Measurements from ENCODE around the gene GAK. TPM values are rescaled to one million over a fixed set of nuclear protein-coding genes. Genes with fewer than 3 reads are reported as not detected.
A peak's percentile ranks its signal among the peaks of the same experiment; 100 is the strongest.

The GAK gene
- polyA plus RNA-seq, 1 of the 3 experiments (the other 2 are of a cell fraction), result 35.9 TPM

GRCh38 chr4:948936-949300, 16.8 kb upstream of the GAK start:
- CTCF ChIA-PET, result interaction anchor here (1.3 kb wide), 1 partner anchor 206 kb away, joined by 4 read pairs; no protein-coding TSS in a partner anchor
- no peaks in the 10 kb centered on the region for H3F3A ChIP-seq (replicated peaks; ENCODE audit: insufficient read depth)

More at GRCh38 chr4:948936-949300, 16.8 kb upstream of the GAK start:
- no peak overlapping the region for H3K4me2 ChIP-seq
- H3K27me3 ChIP-seq (ENCODE audit: insufficient read depth), result no peaks in the 10 kb centered on the region
- H3K9ac ChIP-seq, result no peak overlapping the region
- no peaks in the 10 kb centered on the region for H4K20me1 ChIP-seq (ENCODE audit: insufficient read depth)
- POLR2A ChIA-PET, result no interaction called here
- no peaks in the 10 kb centered on the region for H3K4me1 ChIP-seq (ENCODE audit: control insufficient read depth in 1 of 2, insufficient read depth in 2 of 2, low read depth in 1 of 2, low read length in 1 of 2)
- H3K79me2 ChIP-seq (ENCODE audit: insufficient read depth), result no peaks in the 10 kb centered on the region
- H3K9me2 ChIP-seq, result no peaks in the 10 kb centered on the region
- 94% methylated on average over 9 of the region's 13 CpGs for WGBS (ENCODE audit: low lambda C conversion rate)
- H3K36me3 ChIP-seq (replicated peaks in 1 of 2; ENCODE audit: control insufficient read depth in 1 of 2, insufficient read depth in 2 of 2, low read length in 1 of 2), result no peaks in the 10 kb centered on the region
- H3K4me3 ChIP-seq (ENCODE audit: low read depth in 2 of 2, low read length in 1 of 2), result no peak overlapping the region
- H2AFZ ChIP-seq (ENCODE audit: low read depth), result no peak overlapping the region
- H3K27ac ChIP-seq (ENCODE audit: low read depth in 2 of 2, low read length in 1 of 2), result no peak overlapping the region
- no peak for TF ChIP-seq CHD2 (IDR thresholded peaks at IDR 0.05; ENCODE audit: low read length, partially characterized antibody)
- TF ChIP-seq, protein P1, sequence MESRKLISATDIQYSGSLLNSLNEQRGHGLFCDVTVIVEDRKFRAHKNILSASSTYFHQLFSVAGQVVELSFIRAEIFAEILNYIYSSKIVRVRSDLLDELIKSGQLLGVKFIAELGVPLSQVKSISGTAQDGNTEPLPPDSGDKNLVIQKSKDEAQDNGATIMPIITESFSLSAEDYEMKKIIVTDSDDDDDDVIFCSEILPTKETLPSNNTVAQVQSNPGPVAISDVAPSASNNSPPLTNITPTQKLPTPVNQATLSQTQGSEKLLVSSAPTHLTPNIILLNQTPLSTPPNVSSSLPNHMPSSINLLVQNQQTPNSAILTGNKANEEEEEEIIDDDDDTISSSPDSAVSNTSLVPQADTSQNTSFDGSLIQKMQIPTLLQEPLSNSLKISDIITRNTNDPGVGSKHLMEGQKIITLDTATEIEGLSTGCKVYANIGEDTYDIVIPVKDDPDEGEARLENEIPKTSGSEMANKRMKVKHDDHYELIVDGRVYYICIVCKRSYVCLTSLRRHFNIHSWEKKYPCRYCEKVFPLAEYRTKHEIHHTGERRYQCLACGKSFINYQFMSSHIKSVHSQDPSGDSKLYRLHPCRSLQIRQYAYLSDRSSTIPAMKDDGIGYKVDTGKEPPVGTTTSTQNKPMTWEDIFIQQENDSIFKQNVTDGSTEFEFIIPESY (IDR thresholded peaks at IDR 0.05; ENCODE audit: borderline replicate concordance, low read depth), result no peak
- no peak for TF ChIP-seq SIN3A (IDR thresholded peaks at IDR 0.05; ENCODE audit: borderline replicate concordance, low read depth, low read length)
- no peak for TF ChIP-seq JUND (IDR thresholded peaks at IDR 0.05)
- no peak for TF ChIP-seq POLR2AphosphoS5 (IDR thresholded peaks at IDR 0.05; ENCODE audit: low read depth, low read length)
- TF ChIP-seq EZH2phosphoT487 (IDR thresholded peaks at IDR 0.05; ENCODE audit: borderline replicate concordance, low read depth), result no peak
- TF ChIP-seq REST (IDR thresholded peaks at IDR 0.05; ENCODE audit: low read depth, low read length), result no peak
- no peak for TF ChIP-seq RCOR1 (IDR thresholded peaks at IDR 0.05; ENCODE audit: low read length)
- TF ChIP-seq MXI1 (IDR thresholded peaks at IDR 0.05; ENCODE audit: low read depth, low read length), result no peak
- TF ChIP-seq TAF1 (IDR thresholded peaks at IDR 0.05; ENCODE audit: borderline replicate concordance, low read depth, low read length), result no peak
- TF ChIP-seq TCF12 (IDR thresholded peaks at IDR 0.05), result no peak
- TF ChIP-seq, protein P2, sequence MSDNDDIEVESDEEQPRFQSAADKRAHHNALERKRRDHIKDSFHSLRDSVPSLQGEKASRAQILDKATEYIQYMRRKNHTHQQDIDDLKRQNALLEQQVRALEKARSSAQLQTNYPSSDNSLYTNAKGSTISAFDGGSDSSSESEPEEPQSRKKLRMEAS (IDR thresholded peaks at IDR 0.05; ENCODE audit: low read depth), result no peak
- TF ChIP-seq FOXJ3 (CRISPR knock-in tag; IDR thresholded peaks at IDR 0.05), result no peak
- no peak for TF ChIP-seq MEF2A (IDR thresholded peaks at IDR 0.05; ENCODE audit: borderline replicate concordance, low read depth)
- TF ChIP-seq FOXM1 (IDR thresholded peaks at IDR 0.05; ENCODE audit: low read depth), result no peak
- no peak for TF ChIP-seq GABPA (IDR thresholded peaks at IDR 0.05; ENCODE audit: low read depth)
- no peak for TF ChIP-seq YY1 (IDR thresholded peaks at IDR 0.05; ENCODE audit: low read depth)
- TF ChIP-seq NFIC (IDR thresholded peaks at IDR 0.05; ENCODE audit: borderline replicate concordance), result no peak
- TF ChIP-seq, protein P3, sequence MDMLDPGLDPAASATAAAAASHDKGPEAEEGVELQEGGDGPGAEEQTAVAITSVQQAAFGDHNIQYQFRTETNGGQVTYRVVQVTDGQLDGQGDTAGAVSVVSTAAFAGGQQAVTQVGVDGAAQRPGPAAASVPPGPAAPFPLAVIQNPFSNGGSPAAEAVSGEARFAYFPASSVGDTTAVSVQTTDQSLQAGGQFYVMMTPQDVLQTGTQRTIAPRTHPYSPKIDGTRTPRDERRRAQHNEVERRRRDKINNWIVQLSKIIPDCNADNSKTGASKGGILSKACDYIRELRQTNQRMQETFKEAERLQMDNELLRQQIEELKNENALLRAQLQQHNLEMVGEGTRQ (IDR thresholded peaks at IDR 0.05; ENCODE audit: borderline replicate concordance, low read depth, low read length), result no peak
- no peaks in the 10 kb centered on the region for H3K9me3 ChIP-seq
- DNase-seq, result peak; percentile 24

Data from SK-N-SH (cell line).